Activated CD4-positive, alpha-beta T cell treated with anti-CD3 and anti-CD28 coated beads for 48 hours (primary cell): ENCODE results near the gene NPL.

ENCODE experiments used
- DNase-seq: peaks from one replicate; pipeline ENCODE4 v3.0.0-alpha.2; 2020

The NPL gene

DNA sequence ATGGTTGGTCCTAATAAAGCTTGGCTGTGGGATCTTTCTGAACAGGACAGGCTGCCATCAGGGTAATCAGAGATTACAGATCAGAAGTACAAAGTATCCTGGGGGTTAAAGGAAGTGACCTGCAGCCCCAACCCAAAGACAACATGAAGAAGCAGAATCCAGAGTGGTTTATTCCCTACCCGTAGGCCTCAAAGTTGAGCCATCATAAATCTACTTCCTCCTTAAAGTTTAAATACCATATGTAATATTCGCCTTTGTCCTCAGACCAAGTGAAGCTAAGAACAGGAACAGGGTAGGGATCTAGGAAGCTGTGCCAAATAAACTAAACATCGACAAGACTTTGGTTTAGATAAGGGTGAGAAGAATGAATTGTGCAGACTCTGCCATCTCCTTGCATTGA, 33.6 kb downstream of the NPL start:
- no peak for DNase-seq

DNA sequence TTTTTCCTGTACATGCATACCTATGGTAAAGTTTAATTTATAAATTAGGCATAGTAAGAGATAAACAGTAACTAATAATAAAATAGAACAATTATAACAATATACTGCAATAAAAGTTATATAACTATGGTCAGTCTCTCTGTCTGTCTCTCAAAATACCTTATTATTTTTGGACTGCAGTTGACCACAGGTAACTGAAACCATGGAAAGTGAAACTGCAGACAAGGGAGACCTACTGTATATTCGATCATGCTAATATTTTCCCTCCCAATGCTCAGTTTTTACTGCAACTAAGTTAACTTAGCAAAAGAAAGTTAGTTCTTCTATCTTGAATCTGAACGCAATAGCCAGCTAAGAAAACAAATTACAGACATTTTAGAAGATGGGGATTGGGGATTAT, 37.3 kb downstream of the NPL start:
- no peak for DNase-seq

DNA sequence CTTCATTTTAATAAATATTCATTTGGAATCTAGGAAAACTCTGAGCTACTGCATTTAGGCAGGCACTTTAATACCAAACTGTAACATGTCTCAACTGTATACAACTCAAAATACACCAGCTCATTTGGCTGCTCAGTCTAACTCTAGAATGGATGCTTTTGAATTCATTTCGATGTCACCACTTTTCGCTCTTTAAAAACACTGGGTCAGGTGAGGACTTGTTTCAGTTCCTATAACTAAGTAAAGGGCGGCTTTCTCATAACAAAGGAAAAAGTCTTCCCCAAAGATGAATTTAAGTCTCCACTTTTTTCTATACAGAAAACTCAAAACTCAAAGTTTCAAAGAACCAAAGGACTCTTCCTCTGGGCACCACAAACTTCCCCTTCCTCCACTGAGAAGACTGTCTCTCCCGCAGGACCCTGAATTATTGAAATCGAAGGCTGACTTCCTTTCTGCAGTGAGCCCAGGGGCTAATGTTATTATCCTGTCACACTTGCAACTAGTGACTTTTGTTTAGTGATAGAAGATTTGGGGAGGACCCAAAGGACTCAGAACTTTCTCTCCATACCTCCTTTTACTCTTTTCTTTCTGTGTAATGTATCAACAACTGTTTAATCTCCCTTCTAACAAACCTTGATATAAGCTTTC, 39.8 kb downstream of the NPL start:
- DNase-seq: no peak

DNA sequence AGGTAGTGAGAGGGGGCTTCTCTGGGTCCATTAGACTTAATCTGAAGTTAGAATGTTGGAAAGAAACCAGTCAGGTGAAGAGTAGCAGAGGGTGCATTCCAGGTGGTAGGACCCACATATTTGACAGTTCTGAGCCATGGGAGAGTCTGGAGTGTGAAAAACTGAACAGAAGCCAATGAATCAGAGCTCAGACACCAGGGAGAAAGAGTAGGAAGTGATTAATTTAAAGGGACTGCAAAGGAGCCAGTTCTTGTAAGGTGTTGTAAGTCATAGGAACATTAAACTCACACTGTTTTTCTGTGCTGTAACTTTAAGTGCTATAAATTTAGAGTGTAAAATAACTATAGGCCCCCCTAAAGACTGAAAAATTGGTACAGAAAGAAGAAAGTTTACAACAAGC, 43.7 kb downstream of the NPL start:
- DNase-seq: no peak

GRCh38 chr1:182834326-182834725, 44.8 kb downstream of the NPL start:
- no peak for DNase-seq

DNA sequence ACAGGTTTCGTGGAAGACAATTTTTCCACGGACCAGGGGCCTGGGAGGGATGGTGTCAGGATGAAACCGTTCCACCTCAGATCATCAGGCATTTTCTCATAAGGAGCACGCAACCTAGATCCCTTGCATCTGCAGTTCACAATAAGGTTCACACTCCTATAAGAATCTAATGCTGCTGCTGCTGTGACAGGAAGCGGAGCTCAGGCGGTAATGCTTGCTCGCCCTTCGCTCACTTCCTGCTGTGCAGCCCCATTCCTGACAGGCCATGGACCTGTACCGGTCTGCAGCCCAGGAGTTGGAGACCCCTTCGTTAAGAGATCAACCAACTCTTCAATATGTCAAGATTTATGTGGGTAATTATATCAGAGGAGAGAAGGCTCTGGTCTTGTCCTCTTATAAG, 46.2 kb downstream of the NPL start:
- no peak for DNase-seq

DNA sequence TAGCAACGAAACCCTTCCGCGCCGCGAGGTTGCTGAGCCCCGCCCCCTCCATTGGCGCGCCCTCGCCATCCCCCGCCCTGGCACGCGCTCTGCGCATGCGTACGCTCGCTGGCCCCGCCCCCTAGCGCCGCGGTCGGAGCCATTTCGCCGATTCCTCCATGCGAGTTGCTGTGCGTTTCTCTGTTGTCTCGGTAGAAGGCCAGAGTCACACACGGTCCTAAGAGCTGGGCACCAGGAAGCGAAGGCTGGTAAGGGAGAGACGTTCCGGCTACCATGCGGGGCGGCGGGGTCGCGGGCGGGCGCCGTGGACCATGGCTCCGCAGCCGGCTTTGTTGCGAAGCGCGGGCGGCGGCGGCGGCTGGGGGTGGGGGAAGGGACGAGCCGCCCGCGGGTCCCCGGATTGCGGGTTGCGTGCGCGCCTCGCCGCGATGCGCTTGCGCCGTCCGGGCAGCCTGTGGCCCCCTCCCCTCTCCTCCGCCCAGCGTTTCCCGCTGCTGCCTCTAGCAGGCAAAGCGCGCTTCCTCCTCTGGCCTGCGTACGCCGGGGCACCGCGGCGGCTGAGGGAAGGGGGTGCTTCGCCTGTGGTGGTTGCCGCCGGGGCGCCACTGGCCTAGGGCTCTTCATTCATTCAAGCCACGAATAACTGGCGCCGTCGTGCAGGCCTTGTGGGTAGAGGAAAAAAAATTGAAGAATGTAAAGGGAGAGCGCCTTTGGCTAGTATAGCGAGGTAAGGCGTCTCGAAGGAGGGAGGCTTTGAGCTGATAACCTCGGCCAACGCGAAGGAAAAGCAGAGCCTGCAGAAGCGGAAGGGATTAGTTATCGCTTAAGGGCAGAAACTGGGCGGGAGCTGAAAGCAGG, 49.9 kb downstream of the NPL start, which contains the start of gene DHX9:
DHX9 (plus strand) TSS at position 139 of the 858 bp plus-strand sequence. CDS start 3,220 bp downstream, outside the sequence.
- DNase-seq: peak; percentile 95

DNA sequence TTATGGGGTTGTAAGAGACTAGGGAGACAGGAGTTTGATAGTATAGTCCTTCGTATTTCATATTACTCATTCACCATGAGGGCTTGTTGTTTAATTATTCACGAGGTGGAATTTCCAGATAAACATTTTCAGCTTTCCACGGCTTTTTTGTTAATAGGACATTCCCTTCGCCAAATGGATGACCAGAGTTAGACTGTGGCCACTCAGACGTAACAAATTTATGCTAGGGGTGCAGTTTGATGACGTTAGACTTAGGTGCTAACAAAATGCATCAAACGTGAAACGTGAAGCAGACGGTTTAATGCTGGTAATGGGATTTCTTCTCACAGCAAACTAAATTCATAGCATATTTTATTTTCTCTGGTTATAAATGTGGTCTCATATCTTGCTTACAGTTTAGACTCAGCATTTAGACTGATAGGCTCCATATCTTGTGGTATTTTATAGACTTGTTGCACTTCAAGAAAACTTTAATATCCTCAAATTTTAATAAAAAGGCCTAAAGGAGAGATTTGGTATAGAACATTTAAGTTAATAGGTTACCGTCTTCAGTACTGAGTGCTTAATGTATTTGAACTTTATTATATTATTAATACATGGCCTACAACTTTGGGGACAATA, 51.9 kb downstream of the NPL start:
- no peak for DNase-seq

DNA sequence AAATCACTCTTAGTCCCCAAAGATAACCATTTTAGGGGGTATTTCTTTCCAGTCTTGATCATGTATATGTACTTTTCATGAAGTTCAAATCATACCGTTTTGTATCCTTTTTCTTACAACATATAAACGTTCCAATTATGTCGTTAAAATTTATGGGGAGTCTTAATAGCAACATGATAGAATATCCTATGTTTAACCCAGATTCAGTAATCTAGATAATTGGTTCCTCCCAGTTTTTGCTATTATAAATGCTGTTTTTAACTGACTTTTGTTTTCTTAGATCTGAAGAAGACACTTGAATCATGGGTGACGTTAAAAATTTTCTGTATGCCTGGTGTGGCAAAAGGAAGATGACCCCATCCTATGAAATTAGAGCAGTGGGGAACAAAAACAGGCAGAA, 52.7 kb downstream of the NPL start:
- no peak for DNase-seq

DNA sequence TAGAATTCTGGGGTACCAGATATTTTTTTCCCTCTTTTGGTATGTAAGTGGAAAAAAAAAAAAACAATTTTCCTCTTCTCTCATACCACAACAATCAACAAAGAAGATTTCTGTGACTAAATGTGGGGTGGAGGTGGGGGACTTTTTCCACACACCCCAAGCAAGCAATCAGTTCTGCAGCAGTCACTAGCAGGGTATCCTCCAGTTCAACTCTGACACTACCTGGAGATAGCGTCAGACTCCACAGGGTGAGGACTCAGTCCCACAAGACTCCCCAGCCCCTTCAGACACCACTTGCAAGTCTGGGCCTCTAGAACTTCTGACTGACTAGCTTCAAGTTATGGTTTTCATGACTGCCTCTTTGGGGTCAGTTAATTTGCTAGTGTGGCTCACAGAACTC, 55.8 kb downstream of the NPL start:
- DNase-seq: peak; percentile 22

DNA sequence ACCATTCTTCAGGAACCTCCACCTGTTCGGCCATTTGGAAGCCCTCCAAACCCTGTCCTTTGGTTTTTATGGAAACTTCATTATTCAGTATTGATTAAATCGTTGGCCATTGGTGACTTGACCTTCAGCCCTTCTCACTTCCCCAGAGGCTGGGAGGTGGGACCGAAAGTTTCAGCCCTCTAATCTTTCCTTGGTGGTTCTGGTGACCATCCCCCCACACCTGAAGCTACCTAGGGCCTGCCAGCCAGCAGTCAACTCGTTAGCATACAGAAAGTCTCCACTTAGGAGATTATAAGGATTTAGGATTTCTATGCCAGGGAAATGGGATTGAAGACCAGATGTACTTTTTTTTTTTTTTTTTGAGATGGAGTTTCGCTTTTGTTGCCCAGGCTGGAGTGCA, 56.3 kb downstream of the NPL start:
- DNase-seq: no peak

GRCh38 chr1:182847105-182847504, 57.5 kb downstream of the NPL start:
- no peak for DNase-seq

- DNase-seq: no peak
These were observed 59.2 kb downstream of the NPL start for GRCh38 chr1:182848736-182849135.

DNA sequence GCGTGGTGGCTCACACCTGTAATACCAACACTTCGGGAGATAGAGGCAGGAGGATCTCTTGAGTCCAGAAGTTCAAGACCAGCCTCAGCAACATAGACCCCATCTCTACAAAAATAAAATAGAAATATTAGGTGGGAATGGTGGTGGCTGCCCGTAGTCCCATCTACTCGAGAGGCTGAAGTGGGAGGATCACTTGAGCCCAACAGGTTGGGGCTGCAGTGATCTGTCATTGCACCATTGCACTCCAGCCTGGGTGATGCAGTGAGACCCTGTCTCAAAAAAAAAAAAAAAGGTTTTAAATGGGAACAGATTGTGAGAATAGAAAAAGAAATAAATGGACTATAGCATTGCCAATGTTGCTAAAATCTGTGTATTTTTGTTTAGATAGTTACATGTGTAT, 60.7 kb downstream of the NPL start:
- DNase-seq: no peak

GRCh38 chr1:182851825-182852224, 62.3 kb downstream of the NPL start:
- DNase-seq: no peak

DNA sequence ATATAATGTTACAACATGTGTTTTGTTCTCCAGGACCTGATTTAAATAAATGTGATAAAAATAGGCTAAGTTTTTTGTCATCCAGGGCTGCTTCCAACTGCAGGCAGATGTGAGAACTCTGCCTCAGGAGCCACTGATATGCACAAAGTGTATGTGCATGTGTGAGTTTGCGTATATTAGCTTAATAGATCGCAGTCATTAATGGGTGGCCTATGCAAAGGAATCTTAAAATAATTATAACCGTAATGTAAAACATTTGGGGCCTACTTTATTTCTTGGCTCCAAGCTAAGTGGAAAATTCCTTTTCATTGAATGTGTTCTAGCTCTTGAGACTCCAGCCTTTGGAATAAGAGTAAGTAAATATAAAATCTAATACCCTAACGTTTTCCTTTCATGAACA, 66.3 kb downstream of the NPL start:
- no peak for DNase-seq

DNA sequence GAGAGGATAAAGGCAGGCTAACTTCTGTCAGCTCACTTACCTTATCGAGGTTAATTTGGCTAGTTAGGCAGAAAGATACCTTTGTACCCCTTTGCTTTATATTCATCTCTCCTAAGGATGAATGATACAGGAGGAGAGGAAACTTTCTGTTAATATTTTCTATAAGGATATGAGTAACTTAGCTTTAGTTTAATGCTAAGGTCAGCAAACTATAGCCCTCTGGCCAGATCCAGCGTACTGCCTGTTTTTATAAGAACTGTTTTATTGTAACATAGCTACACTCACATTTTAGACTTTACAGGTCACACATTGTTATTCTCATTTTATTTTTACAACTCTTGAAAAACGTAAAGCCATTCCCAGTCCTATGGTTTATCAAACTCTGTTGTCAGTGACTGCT, 67.6 kb downstream of the NPL start:
- DNase-seq: no peak

DNA sequence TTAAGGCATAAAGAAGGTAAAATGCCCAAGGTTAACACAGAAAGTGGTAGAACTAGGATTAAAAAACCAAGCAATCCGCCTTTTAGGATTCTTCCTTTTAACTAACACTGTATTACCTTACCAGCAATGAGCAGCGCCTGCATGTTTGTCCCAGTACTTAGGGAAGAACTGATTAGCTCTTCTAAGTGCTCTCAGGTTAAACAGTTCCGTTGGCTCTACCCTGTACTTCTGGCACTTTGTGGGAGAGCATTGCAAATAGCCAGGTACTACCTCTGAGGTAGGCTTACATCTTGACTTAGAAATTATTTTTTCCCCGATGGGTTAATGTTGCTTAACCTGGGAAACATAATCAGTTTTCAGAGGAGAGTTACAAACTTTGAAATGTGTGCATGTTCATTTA, 71.1 kb downstream of the NPL start:
- no peak for DNase-seq

GRCh38 chr1:182861994-182862393, 72.4 kb downstream of the NPL start:
- no peak for DNase-seq

GRCh38 chr1:182862827-182863226, 73.3 kb downstream of the NPL start:
- DNase-seq: no peak

GRCh38 chr1:182863940-182864339, 74.4 kb downstream of the NPL start:
- DNase-seq: no peak

GRCh38 chr1:182867861-182868260, 78.3 kb downstream of the NPL start:
- DNase-seq: no peak

- no peak for DNase-seq
These were observed 79.7 kb downstream of the NPL start for GRCh38 chr1:182869241-182869666.

DNA sequence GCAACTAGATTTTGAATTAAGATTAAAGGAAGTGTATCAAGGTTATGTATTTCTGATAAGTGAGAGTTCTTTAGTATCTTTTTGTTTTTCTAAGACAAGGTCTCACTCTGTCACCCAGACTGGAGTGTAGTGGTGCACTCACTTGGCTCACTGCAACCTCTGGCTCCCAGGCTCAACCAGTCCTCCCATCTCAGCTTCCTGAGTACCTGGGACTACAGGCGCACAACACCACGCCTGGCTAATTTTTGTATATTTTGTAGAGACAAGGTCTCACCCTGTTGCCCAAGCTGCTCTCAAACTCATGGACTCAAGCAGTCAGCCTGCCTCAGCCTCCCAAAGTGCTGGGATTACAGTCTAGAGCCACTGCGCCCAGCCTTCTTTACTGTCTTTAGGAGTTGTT, 83.3 kb downstream of the NPL start:
- no peak for DNase-seq
